Activated CD4-positive, alpha-beta memory T cell treated with anti-CD3 and anti-CD28 coated beads for 36 hours (primary cell): ENCODE data around the gene NLRC5. TPM values are rescaled to one million over a fixed set of nuclear protein-coding genes. Genes with fewer than 3 reads are reported as not detected.
A peak's percentile ranks its signal among the peaks of the same experiment; 100 is the strongest.

Experiments
- CTCF ChIA-PET: fragments of 350-600 bp; sonication (Branson Sonifier 250); formaldehyde crosslinking; loops from one replicate; lab custom pipeline; 2021; ENCODE audit warnings: antibody characterized with exemption, inconsistent platforms; lab: Charles Lee
- POLR2A ChIA-PET: fragments of 350-600 bp; sonication (Branson Sonifier 250); formaldehyde crosslinking; loops from one replicate; lab custom pipeline; 2021; ENCODE audit warnings: antibody characterized with exemption; lab: Charles Lee
- DNase-seq: peaks from one replicate; pipeline ENCODE4 v3.0.0-alpha.2; 2020
- H3K27ac Mint-ChIP-seq: one replicate; pipeline ENCODE4 v1.8.0; 2021; ENCODE audit warnings: mixed read lengths
- H3K27me3 Mint-ChIP-seq: one replicate; pipeline ENCODE4 v1.8.0; 2021; ENCODE audit warnings: mixed read lengths
- H3K36me3 Mint-ChIP-seq: one replicate; pipeline ENCODE4 v1.8.0; 2021; ENCODE audit warnings: mixed read lengths
- H3K4me1 Mint-ChIP-seq: one replicate; pipeline ENCODE4 v1.8.0; 2021; ENCODE audit warnings: low read depth, mixed read lengths
- H3K4me3 Mint-ChIP-seq: one replicate; pipeline ENCODE4 v1.8.0; 2021; ENCODE audit warnings: mild to moderate bottlenecking, mixed read lengths
- H3K9me3 Mint-ChIP-seq: one replicate; pipeline ENCODE4 v1.8.0; 2021; ENCODE audit warnings: mixed read lengths
- intact Hi-C: fragments of 100-400 bp; cut with micrococcal nuclease; formaldehyde crosslinking; loops from one replicate; pipeline ENCODE4 v1.15.1; 2023
- total RNA-seq, 2 experiments: library from RNA; stranded (reverse); gene quantifications; one replicate each; pipeline ENCODE4 v1.2.3, GENCODE V29; 2021

Gene NLRC5
- total RNA-seq, 2 experiments from 2014 or later = 151 to 167 TPM

DNA sequence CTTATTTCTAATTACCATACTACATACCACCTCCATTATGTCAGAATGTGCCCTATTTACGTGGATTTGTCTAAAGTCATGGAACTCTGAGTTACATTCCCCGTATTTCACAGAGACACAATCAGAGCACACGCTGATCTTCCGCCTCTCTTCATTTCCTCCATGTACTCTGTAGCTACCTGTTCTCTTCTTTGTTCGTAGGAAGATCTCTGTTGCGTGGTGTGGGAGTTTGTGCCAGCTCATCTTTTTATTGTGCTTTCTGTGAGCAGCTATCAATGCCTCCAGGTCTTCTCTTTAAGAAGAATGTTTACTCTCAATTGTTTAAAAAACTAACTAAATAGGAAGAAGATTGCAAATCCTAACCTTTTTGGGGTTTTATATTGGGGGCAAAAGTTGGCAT, 26.9 kb downstream of the NLRC5 start:
- ChIA-PET POLR2A (interaction anchor here (0.8 to 2.5 kb wide), 3 partner anchors 14 to 27 kb away, joined by 5 to 11 read pairs (median 5); partner anchors contain the start of gene NLRC5), CTCF (interaction anchor here (0.9 to 3.2 kb wide), 3 partner anchors 17 to 51 kb away, joined by 3 to 14 read pairs (median 6); no protein-coding TSS in a partner anchor)
- intact Hi-C loops = no loop called here
- H3K4me1 Mint-ChIP-seq = peaks cover 84% of the 10 kb centered on the region
- no peak for DNase-seq
- H3K27ac Mint-ChIP-seq = peak overlapping the region; percentile 88
- H3K36me3 Mint-ChIP-seq = peaks cover 55% of the 10 kb centered on the region
- H3K4me3 Mint-ChIP-seq = peak overlapping the region; percentile 48
- H3K27me3 Mint-ChIP-seq = no peaks in the 10 kb centered on the region
- H3K9me3 Mint-ChIP-seq = no peaks in the 10 kb centered on the region

DNA sequence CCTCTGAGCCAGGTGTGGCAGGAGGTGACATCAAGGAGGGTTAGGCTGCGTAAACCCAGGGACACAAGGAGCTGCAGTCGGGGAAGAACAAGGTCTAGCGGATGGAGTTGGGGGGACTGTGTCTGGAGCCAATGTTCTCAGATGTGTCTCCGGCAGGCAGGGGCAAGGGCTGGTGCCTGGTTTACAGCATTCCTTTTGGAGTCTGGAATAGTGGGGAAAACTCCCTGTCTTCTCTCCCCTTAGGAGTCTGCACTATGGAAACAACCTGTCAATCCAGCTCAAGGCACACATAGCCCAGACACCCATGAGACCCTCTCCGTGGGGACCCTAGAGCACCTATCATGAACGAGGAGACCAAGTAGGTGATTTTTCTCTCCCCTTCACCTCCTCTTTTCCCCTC, 27.5 kb downstream of the NLRC5 start:
- DNase-seq = no peak
- ChIA-PET CTCF (interaction anchor here (0.9 to 3.2 kb wide), 3 partner anchors 17 to 52 kb away, joined by 3 to 14 read pairs (median 6); no protein-coding TSS in a partner anchor), POLR2A (interaction anchor here (0.8 to 2.0 kb wide), 2 partner anchors 14 to 25 kb away, joined by 5 read pairs; no protein-coding TSS in a partner anchor)
- Mint-ChIP-seq H3K9me3 (no peaks in the 10 kb centered on the region), H3K4me1 (peaks cover 85% of the 10 kb centered on the region), H3K27me3 (no peaks in the 10 kb centered on the region), H3K36me3 (peaks cover 60% of the 10 kb centered on the region), H3K27ac (peak overlapping the region; percentile 88), H3K4me3 (no peak overlapping the region)
- intact Hi-C loops = no loop called here

DNA sequence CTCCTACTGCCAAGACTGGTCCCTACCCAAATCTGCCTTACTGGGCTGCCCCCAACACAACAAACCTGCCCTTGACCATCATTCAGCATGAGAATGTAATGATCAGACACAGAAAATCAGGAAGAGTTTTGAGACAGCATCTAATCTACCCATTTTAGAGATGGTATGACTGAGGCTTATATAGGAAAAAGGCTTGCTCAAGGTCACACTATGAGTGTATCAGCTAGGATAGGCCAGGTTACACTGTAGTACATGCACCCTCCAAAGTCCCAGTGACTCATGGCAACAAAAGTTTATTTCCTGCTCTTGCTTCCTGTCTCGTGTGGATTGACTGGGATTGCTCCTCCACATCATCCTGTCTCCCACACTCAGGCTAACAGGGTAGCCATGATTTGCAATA, 27.9 kb downstream of the NLRC5 start:
- H3K27ac Mint-ChIP-seq = peak overlapping the region; percentile 88
- H3K27me3 Mint-ChIP-seq = no peaks in the 10 kb centered on the region
- intact Hi-C loops = no loop called here
- H3K9me3 Mint-ChIP-seq = no peaks in the 10 kb centered on the region
- no peak for DNase-seq
- ChIA-PET CTCF (interaction anchor here (1.6 to 3.2 kb wide), 2 partner anchors 16 to 52 kb away, joined by 6 to 14 read pairs; no protein-coding TSS in a partner anchor), POLR2A (interaction anchor here (2.0 kb wide), 1 partner anchor 13 kb away, joined by 5 read pairs; no protein-coding TSS in a partner anchor)
- H3K36me3 Mint-ChIP-seq = peaks cover 62% of the 10 kb centered on the region
- no peak overlapping the region for H3K4me3 Mint-ChIP-seq
- H3K4me1 Mint-ChIP-seq = peaks cover 85% of the 10 kb centered on the region

DNA sequence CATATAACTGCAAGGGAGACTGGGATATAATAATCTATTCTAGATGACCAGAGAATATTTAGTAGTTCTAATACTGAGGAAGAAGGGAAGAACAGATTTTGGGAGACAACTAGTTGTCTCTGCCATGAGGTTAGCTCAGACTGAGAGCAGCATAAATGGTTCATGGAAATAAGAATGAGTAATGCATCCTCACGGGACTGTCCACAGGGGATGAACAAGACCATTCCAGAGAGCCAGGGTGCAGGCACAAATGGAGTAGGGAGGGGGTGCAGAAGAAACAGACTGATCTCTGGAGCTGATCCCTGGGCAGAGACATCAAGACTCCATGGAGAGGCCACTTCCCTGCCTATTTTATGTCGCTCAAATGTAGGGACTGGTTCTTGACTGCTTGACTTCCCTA, 30.4 kb downstream of the NLRC5 start:
- CTCF ChIA-PET = interaction anchor here (0.7 to 0.9 kb wide), 2 partner anchors 22 to 35 kb away, joined by 3 to 4 read pairs; no protein-coding TSS in a partner anchor
- intact Hi-C loops = no loop called here
- H3K36me3 Mint-ChIP-seq = peaks cover 77% of the 10 kb centered on the region
- peak overlapping the region; percentile 10 for H3K27ac Mint-ChIP-seq
- peaks cover 85% of the 10 kb centered on the region for H3K4me1 Mint-ChIP-seq
- no peak overlapping the region for H3K4me3 Mint-ChIP-seq
- POLR2A ChIA-PET = interaction anchor here (0.7 to 1.6 kb wide), 2 partner anchors 21 to 22 kb away, joined by 3 to 8 read pairs; no protein-coding TSS in a partner anchor
- no peaks in the 10 kb centered on the region for H3K27me3 Mint-ChIP-seq
- no peak for DNase-seq
- no peaks in the 10 kb centered on the region for H3K9me3 Mint-ChIP-seq

DNA sequence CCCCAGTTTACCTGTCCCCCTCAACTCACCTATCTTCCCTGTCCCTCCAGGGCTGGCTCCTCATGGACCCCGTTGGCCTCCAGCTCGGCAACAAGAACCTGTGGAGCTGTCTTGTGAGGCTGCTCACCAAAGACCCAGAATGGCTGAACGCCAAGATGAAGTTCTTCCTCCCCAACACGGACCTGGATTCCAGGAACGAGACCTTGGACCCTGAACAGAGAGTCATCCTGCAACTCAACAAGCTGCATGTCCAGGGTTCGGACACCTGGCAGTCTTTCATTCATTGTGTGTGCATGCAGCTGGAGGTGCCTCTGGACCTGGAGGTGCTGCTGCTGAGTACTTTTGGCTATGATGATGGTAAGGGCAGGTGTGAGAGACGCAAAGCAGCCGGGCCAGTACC, 31.3 kb downstream of the NLRC5 start:
- H3K9me3 Mint-ChIP-seq = no peaks in the 10 kb centered on the region
- POLR2A ChIA-PET = interaction anchor here (0.7 to 1.6 kb wide), 2 partner anchors 20 to 23 kb away, joined by 3 to 8 read pairs; no protein-coding TSS in a partner anchor
- intact Hi-C loops = no loop called here
- no peak overlapping the region for H3K4me3 Mint-ChIP-seq
- CTCF ChIA-PET = interaction anchor here (0.7 to 0.9 kb wide), 3 partner anchors 21 to 57 kb away, joined by 3 to 4 read pairs (median 3); no protein-coding TSS in a partner anchor
- peak overlapping the region; percentile 49 for H3K27ac Mint-ChIP-seq
- peaks cover 87% of the 10 kb centered on the region for H3K4me1 Mint-ChIP-seq
- no peaks in the 10 kb centered on the region for H3K27me3 Mint-ChIP-seq
- peaks cover 80% of the 10 kb centered on the region for H3K36me3 Mint-ChIP-seq
- DNase-seq = no peak

DNA sequence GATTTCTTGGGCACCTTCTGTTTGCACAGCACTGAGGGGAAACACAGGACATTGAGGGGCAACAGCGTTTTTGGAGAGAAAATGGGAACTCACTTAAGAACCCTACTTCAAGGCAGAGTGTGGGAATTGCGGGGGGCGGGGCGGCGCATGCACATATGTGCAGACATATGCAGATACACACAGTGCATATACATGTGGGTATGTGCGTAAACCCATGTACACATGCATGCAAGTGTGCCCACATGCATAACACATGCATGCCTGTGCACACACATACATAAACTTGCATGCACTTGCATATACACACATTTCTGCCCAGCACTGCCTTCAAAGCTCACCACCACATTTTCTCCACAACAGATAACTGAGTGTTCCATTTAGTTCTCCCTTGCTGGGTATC, 32.4 kb downstream of the NLRC5 start:
- CTCF ChIA-PET = interaction anchor here (0.7 to 2.9 kb wide), 5 partner anchors 16 to 57 kb away, joined by 3 to 18 read pairs (median 3); partner anchors contain the start of gene NLRC5
- H3K27ac Mint-ChIP-seq = peak overlapping the region; percentile 10
- H3K36me3 Mint-ChIP-seq = peaks cover 83% of the 10 kb centered on the region
- no peak for DNase-seq
- intact Hi-C loops = no loop called here
- H3K4me3 Mint-ChIP-seq = no peak overlapping the region
- peaks cover 87% of the 10 kb centered on the region for H3K4me1 Mint-ChIP-seq
- no peaks in the 10 kb centered on the region for H3K27me3 Mint-ChIP-seq
- H3K9me3 Mint-ChIP-seq = no peaks in the 10 kb centered on the region
- POLR2A ChIA-PET = interaction anchor here (1.8 kb wide), 1 partner anchor 9 kb away, joined by 5 read pairs; no protein-coding TSS in a partner anchor

DNA sequence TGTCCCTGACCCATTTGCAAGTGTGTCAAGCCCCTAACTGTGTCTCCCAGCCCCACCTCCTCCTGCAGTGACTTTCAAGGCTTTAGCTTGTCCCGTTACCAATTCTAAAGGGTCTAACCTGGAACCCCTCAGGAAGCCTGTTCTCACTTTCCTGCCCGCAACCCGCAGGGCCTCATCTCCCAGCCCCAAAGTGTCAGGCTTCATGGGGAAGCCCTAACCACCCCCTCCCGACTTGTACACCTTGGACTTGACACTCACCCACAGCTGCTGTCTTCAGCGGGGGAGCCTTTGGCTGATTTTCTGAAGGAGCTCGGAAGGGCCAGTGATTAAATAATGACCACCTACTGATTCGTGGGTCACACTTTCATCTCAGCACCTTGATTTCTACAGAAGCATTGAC, 33.1 kb downstream of the NLRC5 start:
- peak overlapping the region; percentile 65 for H3K27ac Mint-ChIP-seq
- H3K4me1 Mint-ChIP-seq = peaks cover 87% of the 10 kb centered on the region
- H3K4me3 Mint-ChIP-seq = no peak overlapping the region
- POLR2A ChIA-PET = interaction anchor here (1.0 to 2.1 kb wide), 4 partner anchors 9 to 33 kb away, joined by 3 to 15 read pairs (median 6); partner anchors contain the start of gene NLRC5
- no peak for DNase-seq
- CTCF ChIA-PET = interaction anchor here (1.1 to 2.9 kb wide), 5 partner anchors 15 to 58 kb away, joined by 3 to 18 read pairs (median 4); partner anchors contain the start of gene NLRC5
- intact Hi-C loops = no loop called here
- no peaks in the 10 kb centered on the region for H3K9me3 Mint-ChIP-seq
- H3K36me3 Mint-ChIP-seq = peaks cover 83% of the 10 kb centered on the region
- H3K27me3 Mint-ChIP-seq = no peaks in the 10 kb centered on the region

DNA sequence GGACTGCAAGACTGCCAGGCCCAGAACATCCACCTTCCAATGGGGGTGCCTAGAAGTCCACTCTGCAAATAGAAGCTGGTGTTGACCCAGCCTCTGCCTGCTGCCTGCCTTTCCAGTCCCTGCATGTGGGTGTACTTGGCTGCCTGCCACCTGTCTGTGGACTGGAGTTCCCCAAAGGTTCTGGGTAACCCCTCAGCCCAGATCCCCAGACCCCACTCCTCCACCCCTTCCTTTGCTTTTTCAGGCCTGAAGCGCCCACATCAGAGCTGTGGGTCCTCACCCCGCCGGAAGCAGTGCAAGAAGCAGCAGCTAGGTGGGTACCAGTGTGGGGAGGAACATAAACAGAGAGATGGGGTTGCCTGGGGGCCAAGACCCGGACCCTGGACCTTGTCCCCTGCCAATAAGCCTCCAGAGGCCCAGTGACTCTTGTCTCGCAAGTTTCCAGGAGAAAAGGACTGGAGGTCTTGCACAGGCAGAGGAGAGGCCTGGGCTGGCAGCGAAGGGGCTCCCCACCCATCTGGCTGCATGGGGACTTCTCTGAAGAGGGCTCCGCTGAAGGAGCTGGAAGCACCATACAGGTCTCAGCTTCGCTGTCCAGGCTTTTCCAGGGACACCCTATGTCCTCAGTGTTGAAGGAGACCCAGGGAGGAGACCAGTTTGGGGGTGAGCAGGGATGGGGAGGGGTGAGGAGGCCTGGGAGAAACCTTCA, 34.3 kb downstream of the NLRC5 start:
- Mint-ChIP-seq H3K27ac (peak overlapping the region; percentile 65), H3K4me3 (peak overlapping the region; percentile 18), H3K9me3 (no peaks in the 10 kb centered on the region), H3K36me3 (peaks cover 81% of the 10 kb centered on the region), H3K27me3 (no peaks in the 10 kb centered on the region), H3K4me1 (peaks cover 90% of the 10 kb centered on the region)
- intact Hi-C loops = no loop called here
- DNase-seq = peak; percentile 84
- CTCF ChIA-PET = interaction anchor here (1.0 to 2.9 kb wide), 6 partner anchors 16 to 80 kb away, joined by 3 to 18 read pairs (median 4); no protein-coding TSS in a partner anchor
- POLR2A ChIA-PET = interaction anchor here (0.6 to 2.1 kb wide), 6 partner anchors 7 to 34 kb away, joined by 3 to 15 read pairs (median 4); partner anchors contain the start of gene NLRC5

DNA sequence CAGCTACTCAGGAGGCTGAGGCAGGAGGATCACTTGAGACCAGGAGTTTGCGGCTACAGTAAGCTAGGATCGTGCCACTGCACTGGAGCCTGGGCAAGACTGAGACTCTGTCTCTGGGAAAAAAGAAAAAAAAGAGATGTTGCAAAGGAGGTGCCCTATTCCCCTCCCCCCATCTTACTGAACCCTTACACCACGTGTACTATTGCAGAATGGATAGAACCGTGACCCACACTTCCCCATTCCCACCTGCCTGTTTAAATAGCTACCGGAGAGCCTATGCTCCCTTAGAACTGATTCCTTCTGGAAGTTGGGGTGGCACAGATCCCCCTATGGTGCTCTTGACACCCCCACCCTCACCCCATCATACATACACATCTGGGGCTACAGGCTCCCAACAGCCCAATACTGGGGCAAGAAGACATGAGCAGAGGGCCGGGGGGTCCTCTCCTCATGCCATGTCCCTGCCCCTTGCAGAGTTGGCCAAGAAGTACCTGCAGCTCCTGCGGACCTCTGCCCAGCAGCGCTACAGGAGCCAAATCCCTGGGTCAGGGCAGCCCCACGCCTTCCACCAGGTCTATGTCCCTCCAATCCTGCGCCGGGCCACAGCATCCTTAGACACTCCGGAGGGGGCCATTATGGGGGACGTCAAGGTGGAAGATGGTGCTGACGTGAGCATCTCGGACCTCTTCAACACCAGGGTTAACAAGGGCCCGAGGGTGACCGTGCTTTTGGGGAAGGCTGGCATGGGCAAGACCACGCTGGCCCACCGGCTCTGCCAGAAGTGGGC, 35.7 kb downstream of the NLRC5 start:
- H3K36me3 Mint-ChIP-seq = peaks cover 78% of the 10 kb centered on the region
- H3K4me1 Mint-ChIP-seq = peaks cover 94% of the 10 kb centered on the region
- no peak for DNase-seq
- H3K27ac Mint-ChIP-seq = peak overlapping the region; percentile 66
- CTCF ChIA-PET = no interaction called here
- no peak overlapping the region for H3K4me3 Mint-ChIP-seq
- H3K9me3 Mint-ChIP-seq = no peaks in the 10 kb centered on the region
- H3K27me3 Mint-ChIP-seq = no peaks in the 10 kb centered on the region
- intact Hi-C loops = no loop called here
- POLR2A ChIA-PET = interaction anchor here (1.2 kb wide), 1 partner anchor 15 kb away, joined by 6 read pairs; no protein-coding TSS in a partner anchor

DNA sequence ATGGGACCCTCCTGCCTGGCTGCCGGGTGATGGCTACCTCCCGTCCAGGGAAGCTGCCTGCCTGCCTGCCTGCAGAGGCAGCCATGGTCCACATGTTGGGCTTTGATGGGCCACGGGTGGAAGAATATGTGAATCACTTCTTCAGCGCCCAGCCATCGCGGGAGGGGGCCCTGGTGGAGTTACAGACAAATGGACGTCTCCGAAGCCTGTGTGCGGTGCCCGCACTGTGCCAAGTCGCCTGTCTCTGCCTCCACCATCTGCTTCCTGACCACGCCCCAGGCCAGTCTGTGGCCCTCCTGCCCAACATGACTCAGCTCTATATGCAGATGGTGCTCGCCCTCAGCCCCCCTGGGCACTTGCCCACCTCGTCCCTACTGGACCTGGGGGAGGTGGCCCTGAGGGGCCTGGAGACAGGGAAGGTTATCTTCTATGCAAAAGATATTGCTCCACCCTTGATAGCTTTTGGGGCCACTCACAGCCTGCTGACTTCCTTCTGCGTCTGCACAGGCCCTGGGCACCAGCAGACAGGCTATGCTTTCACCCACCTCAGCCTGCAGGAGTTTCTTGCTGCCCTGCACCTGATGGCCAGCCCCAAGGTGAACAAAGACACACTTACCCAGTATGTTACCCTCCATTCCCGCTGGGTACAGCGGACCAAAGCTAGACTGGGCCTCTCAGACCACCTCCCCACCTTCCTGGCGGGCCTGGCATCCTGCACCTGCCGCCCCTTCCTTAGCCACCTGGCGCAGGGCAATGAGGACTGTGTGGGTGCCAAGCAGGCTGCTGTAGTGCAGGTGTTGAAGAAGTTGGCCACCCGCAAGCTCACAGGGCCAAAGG, 36.8 kb downstream of the NLRC5 start:
- no peak for DNase-seq
- H3K27me3 Mint-ChIP-seq = no peaks in the 10 kb centered on the region
- CTCF ChIA-PET = no interaction called here
- H3K36me3 Mint-ChIP-seq = peaks cover 76% of the 10 kb centered on the region
- H3K27ac Mint-ChIP-seq = peak overlapping the region; percentile 68
- intact Hi-C loops = no loop called here
- H3K9me3 Mint-ChIP-seq = no peaks in the 10 kb centered on the region
- peaks cover 92% of the 10 kb centered on the region for H3K4me1 Mint-ChIP-seq
- POLR2A ChIA-PET = interaction anchor here (1.2 kb wide), 1 partner anchor 11 kb away, joined by 3 read pairs; no protein-coding TSS in a partner anchor
- no peak overlapping the region for H3K4me3 Mint-ChIP-seq

DNA sequence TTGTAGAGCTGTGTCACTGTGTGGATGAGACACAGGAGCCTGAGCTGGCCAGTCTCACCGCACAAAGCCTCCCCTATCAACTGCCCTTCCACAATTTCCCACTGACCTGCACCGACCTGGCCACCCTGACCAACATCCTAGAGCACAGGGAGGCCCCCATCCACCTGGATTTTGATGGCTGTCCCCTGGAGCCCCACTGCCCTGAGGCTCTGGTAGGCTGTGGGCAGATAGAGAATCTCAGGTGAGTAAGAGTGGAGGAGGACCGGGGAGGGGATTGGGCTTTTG, 37.4 kb downstream of the NLRC5 start:
- intact Hi-C loops = no loop called here
- Mint-ChIP-seq H3K36me3 (peaks cover 76% of the 10 kb centered on the region), H3K27ac (peak overlapping the region; percentile 68), H3K4me3 (no peak overlapping the region), H3K9me3 (no peaks in the 10 kb centered on the region), H3K4me1 (peaks cover 92% of the 10 kb centered on the region), H3K27me3 (no peaks in the 10 kb centered on the region)
- DNase-seq = no peak
- ChIA-PET CTCF (no interaction called here), POLR2A (interaction anchor here (1.2 kb wide), 1 partner anchor 10 kb away, joined by 3 read pairs; no protein-coding TSS in a partner anchor)
